H1 (cell line): ENCODE measurements around the gene INF2. TPM values are rescaled to one million over a fixed set of nuclear protein-coding genes. Genes with fewer than 3 reads are reported as not detected.

Experiments
- CTCF ChIA-PET: fragments of 300-600 bp; sonication (Branson Sonifier 250); formaldehyde crosslinking; loops from one replicate; lab custom pipeline; 2021; ENCODE audit not compliant: partially characterized antibody; lab: Charles Lee
- POLR2A ChIA-PET: fragments of 300-600 bp; sonication (Branson Sonifier 250); formaldehyde crosslinking; loops from one replicate; lab custom pipeline; 2021; ENCODE audit warnings: inconsistent platforms; ENCODE audit not compliant: partially characterized antibody; lab: Charles Lee
- DNase-seq, 2 experiments: peaks; one replicate each; pipeline versions ENCODE4 v3.0.0 to v3.0.0-alpha.2; 2010 to 2022; ENCODE audit warnings: low spot score in 2 of 2, low read depth in 1 of 2, mixed read lengths in 1 of 2
- FAIRE-seq: peaks from 2 replicates; lab custom pipeline; 2011; peaks lifted over from hg19 to GRCh38; lab: Jason Lieb, UNC
- H2AFZ ChIP-seq: 2 replicates; pipeline ENCODE4 v1.8.1; 2012; ENCODE audit warnings: low read length, inconsistent platforms
- H2AK5ac ChIP-seq: 2 replicates; pipeline ENCODE4 v1.6.1; 2013; ENCODE audit warnings: low read depth, low read length
- H2BK120ac ChIP-seq: replicated peaks from 2 replicates; pipeline ENCODE3; 2013; ENCODE audit warnings: low read depth, low read length, inconsistent platforms
- H2BK12ac ChIP-seq: 2 replicates; pipeline ENCODE4 v1.6.1; 2013; ENCODE audit warnings: low read depth, low read length
- H2BK15ac ChIP-seq: 2 replicates; pipeline ENCODE4 v1.6.1; 2013; ENCODE audit warnings: low read length
- H2BK20ac ChIP-seq: 2 replicates; pipeline ENCODE4 v1.6.1; 2013; ENCODE audit warnings: low read length
- H2BK5ac ChIP-seq: 2 replicates; pipeline ENCODE4 v1.6.1; 2013; ENCODE audit warnings: low read depth, low read length
- H3K14ac ChIP-seq: 2 replicates; pipeline ENCODE4 v1.6.1; 2013; ENCODE audit warnings: inconsistent platforms; ENCODE audit not compliant: insufficient read length
- H3K18ac ChIP-seq: 2 replicates; pipeline ENCODE4 v1.6.1; 2013; ENCODE audit warnings: low read length; ENCODE audit errors: extremely low read depth
- H3K23ac ChIP-seq: 2 replicates; pipeline ENCODE4 v1.6.1; 2013; ENCODE audit warnings: inconsistent platforms; ENCODE audit not compliant: insufficient read length
- H3K23me2 ChIP-seq: 2 replicates; pipeline ENCODE4 v1.6.1; 2013; ENCODE audit warnings: low read depth, low read length
- H3K27ac ChIP-seq: 2 replicates; pipeline ENCODE4 v1.6.1; 2011; ENCODE audit warnings: low read depth, low read length, inconsistent platforms
- H3K27me3 ChIP-seq, 4 experiments: replicated peaks in 1 of 4; 1 replicate in 1 of 4; 2 replicates in 3 of 4; pipeline versions ENCODE4 v1.6.1 to v1.8.1; 2011 to 2013; ENCODE audit warnings: low read length in 3 of 4, mild to moderate bottlenecking in 3 of 4, inconsistent platforms in 2 of 4, mixed read lengths in 2 of 4, moderate library complexity in 1 of 4; ENCODE audit not compliant: control insufficient read depth in 3 of 4, insufficient read depth in 3 of 4; ENCODE audit errors: extremely low read depth in 1 of 4
- H3K36me3 ChIP-seq, 4 experiments: 2 replicates each; pipeline versions ENCODE4 v1.6.1 to v1.8.1; 2011 to 2013; ENCODE audit warnings: mild to moderate bottlenecking in 4 of 4, low read length in 3 of 4, moderate library complexity in 2 of 4, control low read depth in 1 of 4, inconsistent platforms in 1 of 4; ENCODE audit not compliant: insufficient read depth in 4 of 4, control insufficient read depth in 2 of 4
- H3K4ac ChIP-seq: replicated peaks from 2 replicates; pipeline ENCODE3; 2013; ENCODE audit warnings: low read length, low read depth, mixed read lengths, inconsistent platforms; ENCODE audit not compliant: insufficient read length
- H3K4me1 ChIP-seq, 4 experiments: replicated peaks in 1 of 4; 1 replicate in 1 of 4; 2 replicates in 3 of 4; pipeline versions ENCODE4 v1.6.1 to v1.8.1; 2011 to 2013; ENCODE audit warnings: low read length in 3 of 4, inconsistent platforms in 2 of 4, mixed read lengths in 1 of 4; ENCODE audit not compliant: insufficient read depth in 4 of 4, control insufficient read depth in 3 of 4
- H3K4me2 ChIP-seq, 2 experiments: 2 replicates each; pipeline versions ENCODE4 v1.6.1 to v1.8.1; 2011 to 2013; ENCODE audit warnings: low read depth in 2 of 2, low read length in 2 of 2, control low read depth in 1 of 2, inconsistent platforms in 1 of 2, mild to moderate bottlenecking in 1 of 2; ENCODE audit not compliant: insufficient read depth in 1 of 2
- H3K4me3 ChIP-seq, 4 experiments: fragments of 200-600, 300-600 bp in 1 of 4; sonication (generic), shearing (Covaris generic), sonication (Bioruptor Twin) in 1 of 4; 2 replicates each; pipeline versions ENCODE4 v1.5.1 to v1.8.1; 2011 to 2016; ENCODE audit warnings: low read length in 4 of 4, low read depth in 3 of 4, control low read depth in 2 of 4, inconsistent platforms in 2 of 4, mild to moderate bottlenecking in 2 of 4, mixed read lengths in 1 of 4, moderate library complexity in 1 of 4; ENCODE audit not compliant: insufficient read depth in 2 of 4; ENCODE audit errors: extremely low read depth in 1 of 4
- H3K56ac ChIP-seq: replicated peaks from 2 replicates; pipeline ENCODE3; 2013; ENCODE audit warnings: low read depth, mild to moderate bottlenecking, mixed read lengths, low read length, inconsistent platforms; ENCODE audit not compliant: insufficient read length
- H3K79me1 ChIP-seq: 2 replicates; pipeline ENCODE4 v1.6.1; 2013; ENCODE audit warnings: low read depth, low read length, control low read depth
- H3K79me2 ChIP-seq, 2 experiments: 2 replicates each; pipeline versions ENCODE4 v1.6.1 to v1.8.1; 2012 to 2013; ENCODE audit warnings: low read length in 2 of 2, mild to moderate bottlenecking in 2 of 2, inconsistent platforms in 1 of 2; ENCODE audit not compliant: insufficient read depth in 2 of 2, control insufficient read depth in 1 of 2
- H3K9ac ChIP-seq, 4 experiments: replicated peaks in 1 of 4; 1 replicate in 1 of 4; 2 replicates in 3 of 4; pipeline versions ENCODE4 v1.6.1 to v1.8.1; 2011 to 2013; ENCODE audit warnings: low read depth in 3 of 4, low read length in 3 of 4, control low read depth in 2 of 4, mild to moderate bottlenecking in 2 of 4, moderate library complexity in 2 of 4, inconsistent platforms in 1 of 4; ENCODE audit errors: extremely low read depth in 1 of 4
- H3K9me3 ChIP-seq, 2 experiments: 2 replicates each; pipeline versions ENCODE4 v1.6.1 to v1.8.1; 2012 to 2013; ENCODE audit warnings: mild to moderate bottlenecking in 2 of 2, moderate library complexity in 2 of 2, control low read depth in 1 of 2, inconsistent platforms in 1 of 2, low read depth in 1 of 2, low read length in 1 of 2, mixed read lengths in 1 of 2; ENCODE audit not compliant: insufficient read depth in 2 of 2
- H4K20me1 ChIP-seq, 2 experiments: replicated peaks in 1 of 2; 2 replicates each; pipeline versions ENCODE3 to v1.8.1; 2011 to 2013; ENCODE audit warnings: inconsistent platforms in 2 of 2, low read length in 2 of 2, mild to moderate bottlenecking in 1 of 2; ENCODE audit not compliant: insufficient read depth in 2 of 2, control insufficient read depth in 1 of 2
- H4K5ac ChIP-seq: 2 replicates; pipeline ENCODE4 v1.6.1; 2013; ENCODE audit warnings: low read length, low read depth, mixed read lengths, inconsistent platforms; ENCODE audit not compliant: insufficient read length
- H4K8ac ChIP-seq: 2 replicates; pipeline ENCODE4 v1.8.0; 2013; ENCODE audit warnings: mild to moderate bottlenecking, moderate library complexity, low read length, inconsistent platforms; ENCODE audit not compliant: insufficient read depth; ENCODE audit errors: extremely low read depth
- H4K91ac ChIP-seq: replicated peaks from 2 replicates; pipeline ENCODE3; 2013; ENCODE audit warnings: low read length, mixed read lengths, inconsistent platforms; ENCODE audit not compliant: insufficient read length
- CBX5 ChIP-seq: fragments of 300-800, 300-1000 bp; sonication (generic); IDR thresholded peaks from 2 replicates; pipeline ENCODE4 v1.7.1; 2016; ENCODE audit warnings: antibody characterized with exemption, low read length, low read depth
- CHD2 ChIP-seq: IDR thresholded peaks from 2 replicates; pipeline ENCODE4 v1.6.1; 2012; ENCODE audit warnings: low read length, improper control_type of control experiment
- E2F6 ChIP-seq: IDR thresholded peaks from 2 replicates; pipeline ENCODE4 v1.6.1; 2012; ENCODE audit warnings: inconsistent platforms
- RBBP5 ChIP-seq: IDR thresholded peaks from 2 replicates; pipeline ENCODE4 v1.7.1; 2012; ENCODE audit warnings: low read depth, mild to moderate bottlenecking, inconsistent platforms, low read length, moderate library complexity, borderline replicate concordance
- SIN3A ChIP-seq, 2 experiments: IDR thresholded peaks in 1 of 2; conservative IDR thresholded peaks in 1 of 2; 2 replicates each; pipeline ENCODE4 v1.6.1; 2011 to 2012; ENCODE audit warnings: low read length in 2 of 2, improper control_type of control experiment in 1 of 2, low read depth in 1 of 2, mild to moderate bottlenecking in 1 of 2
- YY1 ChIP-seq: IDR thresholded peaks from 2 replicates; pipeline ENCODE4 v1.6.1; 2011; ENCODE audit warnings: low read depth, mild to moderate bottlenecking, low read length
- WGBS, 2 experiments: shearing (Covaris generic) in 1 of 2; methylation state at CpG; one replicate each; pipeline versions ENCODE4 v1.1.6 to v1.1.7; 2013 to 2015; ENCODE audit warnings: low lambda C conversion rate in 2 of 2, mixed read lengths in 2 of 2, inconsistent platforms in 1 of 2, low coverage in 1 of 2, missing lambda C conversion rate in 1 of 2; ENCODE audit not compliant: insufficient replicate concordance in 2 of 2, insufficient coverage in 1 of 2, insufficient read length in 1 of 2; ENCODE audit errors: extremely low coverage in 1 of 2, missing lambda C conversion rate in 1 of 2; 5-methylcytosine and 5-hydroxymethylcytosine counted together
- polyA plus RNA-seq, 7 experiments: library from polyadenylated mRNA; depleted of rRNA in 3 of 7; stranded (reverse) in 5 of 7; unstranded in 2 of 7; fragments of >200 nt in 5 of 7; fragments of 200-250 nt in 2 of 7; gene quantifications; 1 replicate in 5 of 7; 2 replicates in 1 of 7; 4 replicates in 1 of 7; pipeline versions ENCODE4 v1.2.1 to v1.2.3, GENCODE V29; 2011 to 2013; ENCODE audit warnings: missing spikeins in 2 of 7, mixed read lengths in 2 of 7
- total RNA-seq: library from RNA; stranded (reverse); fragmentation: NEBNext Ultra II Directional; extraction: Animal tissue kit (Norgen Biotek cat#: 25700); gene quantifications from 2 replicates; pipeline ENCODE4 v1.2.1, GENCODE V29; 2021

INF2 gene
- total and polyA plus RNA-seq, 2 of the 8 experiments (the other 6 are each of a cell fraction or from before 2014, with no cell fraction given) = 29.1 to 59.5 TPM

- H3K4me3 ChIP-seq = no peak overlapping the region
- H3K4me1 ChIP-seq = peaks cover 0 to 4% (median under 1%) of the 10 kb centered on the region in 4 experiments; a peak in 2 of 7 replicates
- no peak overlapping the region for H2BK120ac ChIP-seq
- WGBS, 2 experiments = 94% methylated on average over 9 of the region's 9 CpGs; no CpG with 5 or more reads in 1 of the 2 experiments
- H4K91ac ChIP-seq = no peak overlapping the region
- no peak overlapping the region for H3K14ac ChIP-seq
- no peak overlapping the region for H2AK5ac ChIP-seq
- H3K23me2 ChIP-seq = no peaks in the 10 kb centered on the region
- no peak overlapping the region for H3K56ac ChIP-seq
- CTCF ChIA-PET = interaction anchor here (0.7 to 3.5 kb wide), 4 partner anchors 11 to 156 kb away, joined by 3 to 10 read pairs (median 3); no protein-coding TSS in a partner anchor
- peaks cover 0 to 2% (median 0%) of the 10 kb centered on the region in 4 experiments; a peak in 1 of 7 replicates for H3K27me3 ChIP-seq
- H3K79me1 ChIP-seq = no peaks in the 10 kb centered on the region
- H2BK20ac ChIP-seq = no peak overlapping the region
- peaks cover 0 to 8% (median 0%) of the 10 kb centered on the region in 4 experiments; a peak in 1 of 8 replicates for H3K36me3 ChIP-seq
- no peaks in the 10 kb centered on the region for H3K79me2 ChIP-seq
- no peak overlapping the region for H3K4me2 ChIP-seq
- peaks cover 0 to 3% of the 10 kb centered on the region in 2 experiments for H4K20me1 ChIP-seq
- H2AFZ ChIP-seq = no peak overlapping the region
- FAIRE-seq = no peak
- H2BK12ac ChIP-seq = no peak overlapping the region
- no peak overlapping the region for H3K23ac ChIP-seq
- no peak overlapping the region for H3K18ac ChIP-seq
- H4K5ac ChIP-seq = no peak overlapping the region
- DNase-seq = no peak
- no peak overlapping the region for H4K8ac ChIP-seq
- POLR2A ChIA-PET = interaction anchor here (1.0 to 1.8 kb wide), 3 partner anchors 11 to 57 kb away, joined by 3 to 6 read pairs (median 3); no protein-coding TSS in a partner anchor
- no peak overlapping the region for H3K4ac ChIP-seq
- peaks cover 10 to 25% of the 10 kb centered on the region in 2 experiments for H3K9me3 ChIP-seq
- H3K9ac ChIP-seq = no peak overlapping the region
- H2BK5ac ChIP-seq = no peak overlapping the region
- no peak overlapping the region for H3K27ac ChIP-seq
- H2BK15ac ChIP-seq = no peak overlapping the region
- TF ChIP-seq CBX5 (no peak), RBBP5 (no peak), YY1 (no peak), E2F6 (no peak), CHD2 (no peak), SIN3A (conservative IDR thresholded peaks at IDR 0.05 in 1 of 2, IDR thresholded peaks at IDR 0.05 in 1 of 2; ENCODE audit: low read depth in 1 of 2, low read length in 2 of 2) (no peak)
Measured at GRCh38 chr14:104747876-104748275, 58.5 kb downstream of the INF2 start.
